A673 (cell line): ENCODE data around the gene ITSN1. TPM values are rescaled to one million over a fixed set of nuclear protein-coding genes. Genes with fewer than 3 reads are reported as not detected.

Experiments used
- BruUV-seq: library from RNA; stranded (reverse); fragments of 400-500 nt; replicated peaks from 2 replicates; lab custom pipeline; 2021; lab: Mats Ljungman, UMichigan
- CTCF ChIA-PET: fragments of 300-600 bp; sonication (Branson Sonifier 250); formaldehyde crosslinking; loops from one replicate; lab custom pipeline; 2022; ENCODE audit warnings: antibody characterized with exemption; lab: Charles Lee
- POLR2A ChIA-PET: fragments of 300-600 bp; sonication (Branson Sonifier 250); formaldehyde crosslinking; loops from one replicate; lab custom pipeline; 2022; ENCODE audit warnings: antibody characterized with exemption; ENCODE audit not compliant: low non-redundant PET; lab: Charles Lee
- DNase-seq: peaks from one replicate; pipeline ENCODE4 v3.0.0-alpha.2; 2015; ENCODE audit warnings: low spot score
- H3K27ac ChIP-seq: fragments of 200-600 bp; sonication (generic); 2 replicates; pipeline ENCODE4 v1.5.1; 2016; ENCODE audit warnings: mixed run types, low read depth, mild to moderate bottlenecking, mixed read lengths, antibody characterized with exemption, low read length; ENCODE audit not compliant: poor library complexity, severe bottlenecking
- H3K27me3 ChIP-seq: fragments of 200-600 bp; sonication (generic); replicated peaks from 2 replicates; pipeline ENCODE4 v1.6.1; 2017; ENCODE audit warnings: mixed run types, low read depth, mild to moderate bottlenecking, mixed read lengths, antibody characterized with exemption, low read length; ENCODE audit not compliant: insufficient read depth, poor library complexity
- H3K36me3 ChIP-seq: fragments of 200-600 bp; sonication (generic); 2 replicates; pipeline ENCODE4 v1.6.1; 2016; ENCODE audit warnings: mixed run types, mild to moderate bottlenecking, mixed read lengths, antibody characterized with exemption, low read length; ENCODE audit not compliant: insufficient read depth, poor library complexity, severe bottlenecking
- H3K4me1 ChIP-seq: fragments of 200-600 bp; sonication (generic); 2 replicates; pipeline ENCODE4 v1.6.1; 2017; ENCODE audit warnings: mixed run types, mild to moderate bottlenecking, mixed read lengths, antibody characterized with exemption, low read length; ENCODE audit not compliant: insufficient read depth, poor library complexity, severe bottlenecking
- H3K4me3 ChIP-seq: fragments of 200-600 bp; sonication (generic); 2 replicates; pipeline ENCODE4 v1.5.1; 2016; ENCODE audit warnings: low read depth, mixed run types, mild to moderate bottlenecking, mixed read lengths, low read length; ENCODE audit not compliant: poor library complexity, severe bottlenecking
- H3K9me3 ChIP-seq: fragments of 200-600 bp; sonication (generic); 2 replicates; pipeline ENCODE4 v1.6.1; 2016; ENCODE audit warnings: mixed run types, low read depth, mild to moderate bottlenecking, mixed read lengths, antibody characterized with exemption, low read length; ENCODE audit not compliant: poor library complexity, severe bottlenecking
- EZH2 ChIP-seq: fragments of 200-600 bp; sonication (generic); IDR thresholded peaks from 2 replicates; pipeline ENCODE4 v1.6.1; 2017; ENCODE audit warnings: borderline replicate concordance, low read depth, mild to moderate bottlenecking, mixed read lengths, antibody characterized with exemption, low read length; ENCODE audit not compliant: poor library complexity, severe bottlenecking
- intact Hi-C: fragments of 100-400 bp; cut with micrococcal nuclease; formaldehyde crosslinking; loops from one replicate; pipeline ENCODE4 v1.10.0; 2022; ENCODE audit not compliant: unreplicated experiment
- total RNA-seq: library from RNA; stranded (reverse); gene quantifications from 2 replicates; pipeline ENCODE4 v1.2.3, GENCODE V29; 2021
- TF ChIP-seq, protein P1 (sequence below): fragments of 300-800, 200-600 bp; sonication (generic); conservative IDR thresholded peaks from 2 replicates; pipeline ENCODE4 v1.5.1; 2017; ENCODE audit warnings: low read depth, mild to moderate bottlenecking, antibody characterized with exemption, low read length, moderate library complexity, mixed read lengths

Gene ITSN1
- total RNA-seq, 1 experiment from 2014 or later = 54.2 TPM

DNA sequence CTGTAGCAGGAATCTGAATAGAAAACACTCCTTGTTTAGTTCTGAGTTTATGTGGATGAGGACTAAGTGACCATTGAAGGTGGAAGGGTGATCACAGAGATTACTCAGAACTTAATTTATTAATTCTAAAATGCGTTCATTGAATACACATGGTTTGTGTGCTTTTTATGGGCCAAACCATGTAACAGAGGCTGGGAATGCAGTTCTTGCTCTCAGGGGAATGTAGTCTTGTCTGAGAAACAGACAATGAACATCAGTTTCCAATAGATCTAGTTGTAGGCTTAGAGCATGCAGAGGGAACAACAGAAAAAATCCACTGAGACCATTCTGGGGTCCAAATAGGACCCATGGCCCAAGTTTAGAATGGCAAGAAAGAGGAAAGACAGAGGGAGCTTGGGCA is 46.1 kb downstream of the ITSN1 start:
- Histone ChIP-seq H3K27me3 (no peaks in the 10 kb centered on the region), H3K36me3 (no peaks in the 10 kb centered on the region), H3K4me3 (no peak overlapping the region), H3K27ac (no peak overlapping the region), H3K9me3 (no peaks in the 10 kb centered on the region), H3K4me1 (peaks cover 30% of the 10 kb centered on the region)
- CTCF ChIA-PET = no interaction called here
- no TSS peak for BruUV-seq
- no peak for DNase-seq
- POLR2A ChIA-PET = no interaction called here
- TF ChIP-seq EZH2 = no peak
- TF ChIP-seq, protein P1, sequence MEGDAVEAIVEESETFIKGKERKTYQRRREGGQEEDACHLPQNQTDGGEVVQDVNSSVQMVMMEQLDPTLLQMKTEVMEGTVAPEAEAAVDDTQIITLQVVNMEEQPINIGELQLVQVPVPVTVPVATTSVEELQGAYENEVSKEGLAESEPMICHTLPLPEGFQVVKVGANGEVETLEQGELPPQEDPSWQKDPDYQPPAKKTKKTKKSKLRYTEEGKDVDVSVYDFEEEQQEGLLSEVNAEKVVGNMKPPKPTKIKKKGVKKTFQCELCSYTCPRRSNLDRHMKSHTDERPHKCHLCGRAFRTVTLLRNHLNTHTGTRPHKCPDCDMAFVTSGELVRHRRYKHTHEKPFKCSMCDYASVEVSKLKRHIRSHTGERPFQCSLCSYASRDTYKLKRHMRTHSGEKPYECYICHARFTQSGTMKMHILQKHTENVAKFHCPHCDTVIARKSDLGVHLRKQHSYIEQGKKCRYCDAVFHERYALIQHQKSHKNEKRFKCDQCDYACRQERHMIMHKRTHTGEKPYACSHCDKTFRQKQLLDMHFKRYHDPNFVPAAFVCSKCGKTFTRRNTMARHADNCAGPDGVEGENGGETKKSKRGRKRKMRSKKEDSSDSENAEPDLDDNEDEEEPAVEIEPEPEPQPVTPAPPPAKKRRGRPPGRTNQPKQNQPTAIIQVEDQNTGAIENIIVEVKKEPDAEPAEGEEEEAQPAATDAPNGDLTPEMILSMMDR = no peak
- intact Hi-C loops = no loop called here

DNA sequence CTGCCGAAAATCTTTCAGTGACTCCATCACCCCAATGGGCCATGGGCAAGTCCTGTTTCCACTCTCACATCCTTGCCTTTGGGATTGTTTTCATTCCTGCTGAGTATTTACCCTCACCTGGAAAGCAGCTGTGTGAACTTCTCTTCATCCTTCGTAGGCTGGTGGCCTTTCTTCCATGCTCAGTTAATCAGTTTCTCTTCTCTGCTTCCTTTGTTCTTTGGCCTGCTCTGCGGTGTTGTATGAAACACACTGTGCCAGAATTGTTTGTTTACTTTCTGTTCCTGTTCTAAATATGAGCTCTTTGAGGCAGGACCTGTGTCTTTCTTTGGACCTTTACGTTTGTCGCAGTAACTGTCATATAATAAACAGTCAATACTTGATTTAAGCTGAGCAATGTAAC is 48.6 kb downstream of the ITSN1 start:
- no TSS peak for BruUV-seq
- POLR2A ChIA-PET = no interaction called here
- no peak for TF ChIP-seq EZH2
- TF ChIP-seq, protein P1 = no peak

DNA sequence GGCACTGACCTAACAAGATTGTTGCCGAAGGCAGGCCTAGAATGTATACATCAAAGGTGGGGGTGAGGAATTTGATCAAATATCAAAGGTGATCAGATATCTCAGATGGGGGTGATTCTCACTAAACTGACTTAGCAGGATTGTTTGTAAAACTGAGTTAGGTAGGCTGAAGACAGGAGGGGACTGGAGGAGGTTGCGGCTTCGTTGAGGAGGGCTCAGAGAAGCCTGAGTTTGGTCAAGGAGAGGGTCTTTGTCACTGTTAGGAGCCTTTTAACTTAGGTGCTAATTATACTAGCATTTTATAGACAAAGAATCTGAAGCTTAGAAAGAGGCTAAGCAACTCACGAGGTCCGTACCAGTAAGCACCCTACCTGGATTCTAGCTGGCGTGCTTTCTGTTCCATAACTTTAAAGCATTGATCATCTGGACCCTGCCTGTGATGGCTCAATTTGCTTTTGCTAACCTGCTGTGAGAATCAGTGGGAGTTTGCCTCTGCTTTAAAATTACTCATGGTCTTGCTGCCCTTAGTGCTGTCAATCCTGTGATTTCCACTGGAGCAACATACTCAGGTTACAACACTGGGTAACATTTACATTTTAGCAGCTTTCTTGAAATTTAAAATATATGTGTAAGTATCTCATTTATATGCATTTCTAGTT is 49.8 kb downstream of the ITSN1 start:
- H3K4me3 ChIP-seq = no peak overlapping the region
- ChIA-PET CTCF (no interaction called here), POLR2A (no interaction called here)
- BruUV-seq = no TSS peak
- intact Hi-C loops = no loop called here
- TF ChIP-seq EZH2 = no peak
- TF ChIP-seq, protein P1 = no peak
- no peaks in the 10 kb centered on the region for H3K27me3 ChIP-seq
- H3K4me1 ChIP-seq = peaks cover 4% of the 10 kb centered on the region
- H3K36me3 ChIP-seq = no peaks in the 10 kb centered on the region
- H3K27ac ChIP-seq = no peak overlapping the region
- no peak for DNase-seq
- H3K9me3 ChIP-seq = no peaks in the 10 kb centered on the region

More for the DNA sequence above, 48.6 kb downstream of the ITSN1 start:
- Histone ChIP-seq H3K9me3 (no peaks in the 10 kb centered on the region), H3K27ac (no peak overlapping the region), H3K4me3 (no peak overlapping the region), H3K4me1 (peaks cover 4% of the 10 kb centered on the region), H3K27me3 (no peaks in the 10 kb centered on the region), H3K36me3 (no peaks in the 10 kb centered on the region)
- DNase-seq = no peak
- intact Hi-C loops = no loop called here
- CTCF ChIA-PET = no interaction called here
